Parathyroid adenoma (tissue), 2 donors: ENCODE data around the gene ARHGAP24.

Source experiments
- H2AFZ ChIP-seq: fragments of 300-600 bp; sonication (generic); one replicate; pipeline ENCODE4 v1.7.0; 2017; ENCODE audit warnings: antibody characterized with exemption, mild to moderate bottlenecking
- H3K27ac ChIP-seq: fragments of 300-600 bp; sonication (generic); one replicate; pipeline ENCODE4 v1.7.0; 2017
- H3K27me3 ChIP-seq: fragments of 300-600 bp; sonication (generic); one replicate; pipeline ENCODE4 v1.7.0; 2017; ENCODE audit warnings: low read length; ENCODE audit not compliant: control insufficient read depth, insufficient read depth
- H3K36me3 ChIP-seq: fragments of 300-600 bp; sonication (generic); one replicate; pipeline ENCODE4 v1.7.0; 2017; ENCODE audit warnings: low read length; ENCODE audit not compliant: control insufficient read depth, insufficient read depth
- H3K4me1 ChIP-seq: fragments of 300-600 bp; sonication (generic); one replicate; pipeline ENCODE4 v1.7.0; 2017; ENCODE audit warnings: control low read depth
- H3K4me2 ChIP-seq: fragments of 300-600 bp; sonication (generic); one replicate; pipeline ENCODE4 v1.7.0; 2017; ENCODE audit warnings: low read length
- H3K4me3 ChIP-seq: fragments of 300-600 bp; sonication (generic); one replicate; pipeline ENCODE4 v1.7.0; 2017; ENCODE audit warnings: low read depth, low read length
- H3K79me2 ChIP-seq: fragments of 300-600 bp; sonication (generic); one replicate; pipeline ENCODE4 v1.7.0; 2017; ENCODE audit warnings: control low read depth
- H3K9ac ChIP-seq: fragments of 300-600 bp; sonication (generic); one replicate; pipeline ENCODE4 v1.7.0; 2017; ENCODE audit warnings: mild to moderate bottlenecking
- H3K9me3 ChIP-seq: fragments of 300-600 bp; sonication (generic); one replicate; pipeline ENCODE4 v1.7.0; 2017; ENCODE audit warnings: low read length; ENCODE audit not compliant: control insufficient read depth
- TF ChIP-seq, protein P1 (sequence below): fragments of 300-600 bp; sonication (generic); IDR thresholded peaks from one replicate; pipeline ENCODE4 v1.7.0; 2017; ENCODE audit warnings: antibody characterized with exemption, mild to moderate bottlenecking
- donor health status: primary hyperparathyroidism.

Gene ARHGAP24

GRCh38 chr4:85548841-85549240 is 73.9 kb downstream of the ARHGAP24 start:
- Histone ChIP-seq H3K9ac (no peak overlapping the region), H3K4me2 (no peak overlapping the region), H3K36me3 (peaks cover 2% of the 10 kb centered on the region), H2AFZ (no peak overlapping the region), H3K9me3 (no peaks in the 10 kb centered on the region), H3K79me2 (no peaks in the 10 kb centered on the region), H3K4me3 (no peak overlapping the region), H3K27ac (no peak overlapping the region), H3K4me1 (no peaks in the 10 kb centered on the region), H3K27me3 (no peaks in the 10 kb centered on the region)
- TF ChIP-seq, protein P1, sequence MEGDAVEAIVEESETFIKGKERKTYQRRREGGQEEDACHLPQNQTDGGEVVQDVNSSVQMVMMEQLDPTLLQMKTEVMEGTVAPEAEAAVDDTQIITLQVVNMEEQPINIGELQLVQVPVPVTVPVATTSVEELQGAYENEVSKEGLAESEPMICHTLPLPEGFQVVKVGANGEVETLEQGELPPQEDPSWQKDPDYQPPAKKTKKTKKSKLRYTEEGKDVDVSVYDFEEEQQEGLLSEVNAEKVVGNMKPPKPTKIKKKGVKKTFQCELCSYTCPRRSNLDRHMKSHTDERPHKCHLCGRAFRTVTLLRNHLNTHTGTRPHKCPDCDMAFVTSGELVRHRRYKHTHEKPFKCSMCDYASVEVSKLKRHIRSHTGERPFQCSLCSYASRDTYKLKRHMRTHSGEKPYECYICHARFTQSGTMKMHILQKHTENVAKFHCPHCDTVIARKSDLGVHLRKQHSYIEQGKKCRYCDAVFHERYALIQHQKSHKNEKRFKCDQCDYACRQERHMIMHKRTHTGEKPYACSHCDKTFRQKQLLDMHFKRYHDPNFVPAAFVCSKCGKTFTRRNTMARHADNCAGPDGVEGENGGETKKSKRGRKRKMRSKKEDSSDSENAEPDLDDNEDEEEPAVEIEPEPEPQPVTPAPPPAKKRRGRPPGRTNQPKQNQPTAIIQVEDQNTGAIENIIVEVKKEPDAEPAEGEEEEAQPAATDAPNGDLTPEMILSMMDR: no peak

DNA sequence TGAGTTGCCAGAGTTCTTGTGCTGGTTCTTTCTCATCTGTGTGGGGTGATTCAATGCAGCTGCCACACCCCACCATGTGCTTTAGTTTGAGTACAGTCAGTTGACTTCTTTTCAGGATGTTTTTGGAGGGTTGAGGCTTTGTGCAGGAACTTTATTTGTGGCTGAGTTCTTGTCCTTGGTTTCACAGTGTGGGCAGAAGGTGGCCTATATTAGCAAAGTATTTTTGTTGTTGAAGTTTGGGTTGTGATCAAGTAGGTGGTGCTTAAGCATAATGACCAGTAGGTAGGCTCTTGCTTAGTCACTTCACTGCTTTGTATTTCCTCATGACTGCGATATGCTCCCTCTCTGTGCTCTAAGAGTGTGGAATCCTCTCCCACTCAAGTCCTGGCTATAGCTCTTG is 80.3 kb downstream of the ARHGAP24 start:
- TF ChIP-seq, protein P1: no peak
- H3K4me2 ChIP-seq: no peak overlapping the region

GRCh38 chr4:85556283-85556682 is 81.3 kb downstream of the ARHGAP24 start:
- H3K9ac ChIP-seq: no peak overlapping the region
- no peak overlapping the region for H3K4me3 ChIP-seq
- TF ChIP-seq, protein P1: no peak
- H3K27me3 ChIP-seq: no peaks in the 10 kb centered on the region
- peaks cover 4% of the 10 kb centered on the region for H3K36me3 ChIP-seq
- H2AFZ ChIP-seq: no peak overlapping the region
- H3K4me1 ChIP-seq: no peaks in the 10 kb centered on the region
- H3K27ac ChIP-seq: no peak overlapping the region
- H3K79me2 ChIP-seq: no peaks in the 10 kb centered on the region
- no peaks in the 10 kb centered on the region for H3K9me3 ChIP-seq
- no peak overlapping the region for H3K4me2 ChIP-seq

More for the DNA sequence above, 80.3 kb downstream of the ARHGAP24 start:
- Histone ChIP-seq H3K79me2 (no peaks in the 10 kb centered on the region), H3K27me3 (no peaks in the 10 kb centered on the region), H3K36me3 (peaks cover 4% of the 10 kb centered on the region), H3K27ac (no peak overlapping the region), H3K4me1 (no peaks in the 10 kb centered on the region), H2AFZ (no peak overlapping the region), H3K9me3 (no peaks in the 10 kb centered on the region), H3K9ac (no peak overlapping the region), H3K4me3 (no peak overlapping the region)

- Histone ChIP-seq H3K27ac (no peak overlapping the region), H2AFZ (no peak overlapping the region), H3K36me3 (peaks cover 4% of the 10 kb centered on the region), H3K27me3 (no peaks in the 10 kb centered on the region), H3K9me3 (no peaks in the 10 kb centered on the region), H3K4me2 (no peak overlapping the region), H3K4me1 (no peaks in the 10 kb centered on the region), H3K4me3 (no peak overlapping the region), H3K9ac (no peak overlapping the region), H3K79me2 (no peaks in the 10 kb centered on the region)
- TF ChIP-seq, protein P1: no peak
These were observed 82.3 kb downstream of the ARHGAP24 start for GRCh38 chr4:85557016-85557901.
